ENCODE data around the gene NME4.
"Not testable (repeated sequence)": the region's sequence is repeated elsewhere in the genome, so short reads cannot be mapped to it uniquely, and the experiment has no call there.

The NME4 gene

GRCh38 chr16:362702-362999 is 34.3 kb upstream of the NME4 start:
- H3K27ac ChIP-seq, H3K4me3 ChIP-seq: not testable (repeated sequence)

GRCh38 chr16:363110-363765 is 33.8 kb upstream of the NME4 start:
- Histone ChIP-seq H3K27ac (no peak overlapping the region), H3K4me3 (no peak overlapping the region)

- H3K27ac ChIP-seq: no peak overlapping the region
Measured at GRCh38 chr16:363766-364490, 33.1 kb upstream of the NME4 start.

GRCh38 chr16:364595-365491 is 32.2 kb upstream of the NME4 start:
- no peak overlapping the region for H3K27ac ChIP-seq
- no peak overlapping the region for H3K4me3 ChIP-seq

More at GRCh38 chr16:363766-364490, 33.1 kb upstream of the NME4 start:
- H3K4me3 ChIP-seq: no peak overlapping the region

- Histone ChIP-seq H3K4me3 (no peak overlapping the region), H3K27ac (no peak overlapping the region)
Measured at GRCh38 chr16:366476-366875, 30.5 kb upstream of the NME4 start.

GRCh38 chr16:367333-367903 is 29.6 kb upstream of the NME4 start:
- Histone ChIP-seq H3K27ac (no peak overlapping the region), H3K4me3 (no peak overlapping the region)

- H3K27ac ChIP-seq: no peak overlapping the region
- no peak overlapping the region for H3K4me3 ChIP-seq
Measured at GRCh38 chr16:368388-369158, 28.4 kb upstream of the NME4 start.

GRCh38 chr16:369275-369865 is 27.6 kb upstream of the NME4 start:
- peak overlapping the region in 6 of 7 experiments; percentile 30 to 60 (median 48) for H3K4me3 ChIP-seq
- H3K27ac ChIP-seq: peak overlapping the region in 4 of 21 experiments; percentile 58 to 80 (median 68)

GRCh38 chr16:369866-370436 is 27.0 kb upstream of the NME4 start:
- H3K4me3 ChIP-seq: peak overlapping the region; percentile 30 to 60 (median 48)

GRCh38 chr16:370443-370842 is 26.6 kb upstream of the NME4 start, which contains the start of gene MRPL28:
Gene MRPL28, minus strand, starts transcription at chr16:370538. Its CDS starts 320 bp downstream, at chr16:370218.
- peak within 1 kb of the TSS in 20 of 21 experiments; percentile 30 to 81 (median 66) for H3K27ac ChIP-seq
- H3K4me3 ChIP-seq: peak within 1 kb of the TSS; percentile 30 to 60 (median 48)

More at GRCh38 chr16:369866-370436, 27.0 kb upstream of the NME4 start:
- H3K27ac ChIP-seq: peak overlapping the region in 18 of 21 experiments; percentile 30 to 81 (median 67)

GRCh38 chr16:370979-371514 is 26.0 kb upstream of the NME4 start:
- H3K4me3 ChIP-seq: peak overlapping the region in 4 of 7 experiments; percentile 47 to 60 (median 49)

GRCh38 chr16:371515-372301 is 25.3 kb upstream of the NME4 start:
- H3K4me3 ChIP-seq: no peak overlapping the region
- H3K27ac ChIP-seq: peak overlapping the region in 6 of 21 experiments; percentile 38 to 81 (median 69)

More at GRCh38 chr16:370979-371514, 26.0 kb upstream of the NME4 start:
- peak overlapping the region in 20 of 21 experiments; percentile 30 to 81 (median 66) for H3K27ac ChIP-seq

GRCh38 chr16:372302-372983 is 24.6 kb upstream of the NME4 start:
- Histone ChIP-seq H3K4me3 (no peak overlapping the region), H3K27ac (no peak overlapping the region)

GRCh38 chr16:373020-373598 is 23.9 kb upstream of the NME4 start:
- no peak overlapping the region for H3K27ac ChIP-seq
- no peak overlapping the region for H3K4me3 ChIP-seq

- Histone ChIP-seq H3K27ac (no peak overlapping the region), H3K4me3 (no peak overlapping the region)
Measured at GRCh38 chr16:373848-374615, 23.0 kb upstream of the NME4 start.

GRCh38 chr16:374616-374926 is 22.4 kb upstream of the NME4 start:
- no peak overlapping the region for H3K4me3 ChIP-seq
- no peak overlapping the region for H3K27ac ChIP-seq

Data from skin epidermis (tissue), 12 donors.